Gastrocnemius medialis (tissue), 4 donors: Measurements from ENCODE around the gene LDLRAD3.

ENCODE experiments used
- POLR2A ChIP-seq, 2 donors: fragments of 450-650 bp; IDR thresholded peaks; one replicate each; pipeline ENCODE4 v1.6.1; 2017; ENCODE audit warnings: antibody characterized with exemption in 2 of 2, mild to moderate bottlenecking in 2 of 2, moderate library complexity in 2 of 2
- TF ChIP-seq, protein P1 (sequence below), 5 experiments: fragments of 450-650 bp in 3 of 5; fragments of 200-600 bp in 2 of 5; sonication (generic) in 2 of 5; IDR thresholded peaks in 4 of 5; conservative IDR thresholded peaks in 1 of 5; 1 replicate in 4 of 5; 2 replicates in 1 of 5; pipeline ENCODE4 v1.5.1; 2016 to 2019; ENCODE audit warnings: antibody characterized with exemption in 5 of 5, mild to moderate bottlenecking in 3 of 5, moderate library complexity in 3 of 5

DNA sequence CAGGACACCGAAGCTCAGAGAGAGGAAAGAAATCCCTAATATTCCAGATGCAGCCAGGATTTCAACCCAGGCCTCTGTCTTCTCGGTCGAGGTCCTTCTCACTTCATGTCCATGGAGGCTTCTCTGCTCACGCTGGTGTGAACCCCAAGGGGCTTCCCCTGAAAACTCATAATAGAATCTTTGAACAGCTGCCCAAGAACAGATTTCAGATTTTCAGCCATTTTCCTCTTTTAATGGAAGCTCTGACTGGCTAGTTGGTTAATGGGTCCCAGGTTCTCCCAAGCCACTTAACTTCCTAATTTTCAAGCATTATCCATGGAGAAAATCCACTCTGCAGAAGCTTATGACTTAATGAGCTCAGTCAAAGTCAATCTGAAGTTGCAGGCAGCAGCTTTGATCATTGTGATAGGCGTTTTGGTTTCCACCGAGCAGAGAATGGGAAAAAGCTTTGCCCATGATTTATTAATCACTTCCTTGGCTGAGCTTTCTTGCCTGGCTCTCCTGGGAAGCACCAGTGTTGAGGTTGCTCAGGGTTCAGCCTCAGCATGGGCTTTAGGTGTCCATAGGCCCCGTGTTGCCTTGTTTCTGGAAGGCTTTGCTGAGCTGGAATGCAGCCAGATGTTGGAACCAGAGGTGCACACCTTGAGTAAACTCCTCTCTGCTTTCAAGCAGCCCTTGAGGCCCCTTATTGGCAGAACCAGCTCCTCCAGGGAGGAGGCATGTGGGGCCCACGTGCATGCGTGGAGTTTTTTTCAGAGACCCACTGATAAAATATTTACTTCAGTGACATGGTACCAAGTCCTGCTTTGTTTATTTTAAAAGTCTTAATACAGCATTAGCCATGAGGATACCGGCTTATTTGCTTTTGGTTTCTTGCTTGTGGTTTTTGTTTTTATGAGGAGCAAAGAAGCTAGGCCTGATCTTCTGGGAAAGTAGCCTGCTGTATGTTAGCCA, 25.5 kb downstream of the LDLRAD3 start:
- TF ChIP-seq, protein P1, sequence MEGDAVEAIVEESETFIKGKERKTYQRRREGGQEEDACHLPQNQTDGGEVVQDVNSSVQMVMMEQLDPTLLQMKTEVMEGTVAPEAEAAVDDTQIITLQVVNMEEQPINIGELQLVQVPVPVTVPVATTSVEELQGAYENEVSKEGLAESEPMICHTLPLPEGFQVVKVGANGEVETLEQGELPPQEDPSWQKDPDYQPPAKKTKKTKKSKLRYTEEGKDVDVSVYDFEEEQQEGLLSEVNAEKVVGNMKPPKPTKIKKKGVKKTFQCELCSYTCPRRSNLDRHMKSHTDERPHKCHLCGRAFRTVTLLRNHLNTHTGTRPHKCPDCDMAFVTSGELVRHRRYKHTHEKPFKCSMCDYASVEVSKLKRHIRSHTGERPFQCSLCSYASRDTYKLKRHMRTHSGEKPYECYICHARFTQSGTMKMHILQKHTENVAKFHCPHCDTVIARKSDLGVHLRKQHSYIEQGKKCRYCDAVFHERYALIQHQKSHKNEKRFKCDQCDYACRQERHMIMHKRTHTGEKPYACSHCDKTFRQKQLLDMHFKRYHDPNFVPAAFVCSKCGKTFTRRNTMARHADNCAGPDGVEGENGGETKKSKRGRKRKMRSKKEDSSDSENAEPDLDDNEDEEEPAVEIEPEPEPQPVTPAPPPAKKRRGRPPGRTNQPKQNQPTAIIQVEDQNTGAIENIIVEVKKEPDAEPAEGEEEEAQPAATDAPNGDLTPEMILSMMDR (IDR thresholded peaks at IDR 0.05 in 4 of 5, conservative IDR thresholded peaks at IDR 0.05 in 1 of 5), result no peak
- no peak for TF ChIP-seq POLR2A (IDR thresholded peaks at IDR 0.05)
